D341Med (cell line): ENCODE data around the gene APH1B.

Experiments
- DNase-seq: peaks from one replicate; pipeline ENCODE4 v3.0.0; 2012; ENCODE audit warnings: low spot score

The APH1B gene

DNA sequence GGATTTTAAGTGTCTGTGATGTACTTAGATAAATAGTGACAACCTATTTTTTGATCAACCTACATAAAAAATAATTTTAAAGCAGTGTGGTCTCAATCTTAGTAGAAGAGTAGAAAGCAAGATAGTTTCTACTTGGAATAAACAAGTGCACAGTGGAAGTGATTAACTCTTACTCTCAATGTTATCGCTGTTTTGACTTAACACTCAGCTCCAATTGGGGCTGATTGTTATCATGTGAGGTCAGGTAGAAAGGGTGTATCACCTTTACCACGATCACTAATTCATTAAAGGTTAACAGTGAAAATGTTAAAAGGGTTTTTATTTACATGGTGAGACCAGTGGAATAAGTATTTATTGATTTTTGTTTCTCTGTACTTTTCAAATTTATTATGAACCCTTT, 22.4 kb upstream of the APH1B start:
- DNase-seq = no peak

DNA sequence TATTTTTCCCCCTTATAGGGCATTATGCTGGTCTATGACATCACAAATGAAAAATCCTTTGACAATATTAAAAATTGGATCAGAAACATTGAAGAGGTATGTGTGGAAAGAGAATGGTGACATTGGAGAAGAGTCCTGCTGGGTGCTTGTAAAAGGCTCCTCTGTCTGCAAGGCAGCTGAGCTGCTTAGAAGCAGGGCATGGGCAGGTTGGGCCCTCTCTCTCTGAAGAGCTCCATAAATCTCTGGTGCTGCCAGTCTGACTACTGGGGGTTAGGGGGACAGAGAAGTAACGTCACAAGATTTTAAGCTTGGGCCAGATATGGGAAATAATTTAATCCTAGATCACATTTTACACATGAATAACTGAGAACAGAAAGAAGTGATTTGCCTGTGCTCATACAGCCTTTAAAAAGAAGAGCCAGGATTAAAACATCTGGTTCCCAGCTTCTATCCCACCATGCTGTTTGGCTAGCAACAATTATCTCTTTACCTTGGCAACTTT, 21.9 kb upstream of the APH1B start:
- DNase-seq = no peak

DNA sequence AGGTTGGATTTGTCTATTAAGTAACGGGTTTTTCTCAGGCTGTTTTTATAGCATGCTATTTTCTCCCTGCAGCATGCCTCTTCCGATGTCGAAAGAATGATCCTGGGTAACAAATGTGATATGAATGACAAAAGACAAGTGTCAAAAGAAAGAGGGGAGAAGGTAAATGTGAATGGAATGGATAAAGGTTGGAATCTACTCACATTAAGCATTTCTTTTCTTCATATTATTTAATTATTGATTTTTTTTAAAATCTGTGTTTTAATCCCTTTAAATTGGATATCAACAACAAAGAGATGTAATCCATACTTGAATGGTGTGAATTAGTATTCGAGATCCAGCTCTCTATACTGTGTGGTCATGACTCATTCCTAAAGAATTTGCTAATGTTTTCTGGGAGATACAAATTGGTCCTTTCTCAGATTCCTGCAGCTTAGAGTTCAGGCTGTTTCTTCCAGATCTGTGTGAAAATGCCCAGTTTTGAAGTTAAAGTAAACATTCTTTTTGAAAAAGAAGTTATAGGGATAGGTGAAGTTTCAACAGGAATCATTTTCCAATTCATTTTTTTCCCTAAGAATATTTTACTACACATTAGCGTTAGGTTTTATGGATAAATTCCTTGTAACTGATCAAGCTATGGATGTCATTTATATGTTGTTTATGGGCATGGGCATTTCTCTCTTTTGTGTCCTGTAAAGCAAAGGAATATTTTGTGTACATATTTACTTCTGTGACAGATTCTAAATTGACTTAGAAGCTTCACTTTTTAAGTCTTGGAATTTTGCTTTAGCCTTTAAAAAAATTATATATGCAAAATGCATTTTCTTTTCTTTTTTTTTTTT, 20.8 kb upstream of the APH1B start:
- no peak for DNase-seq

DNA sequence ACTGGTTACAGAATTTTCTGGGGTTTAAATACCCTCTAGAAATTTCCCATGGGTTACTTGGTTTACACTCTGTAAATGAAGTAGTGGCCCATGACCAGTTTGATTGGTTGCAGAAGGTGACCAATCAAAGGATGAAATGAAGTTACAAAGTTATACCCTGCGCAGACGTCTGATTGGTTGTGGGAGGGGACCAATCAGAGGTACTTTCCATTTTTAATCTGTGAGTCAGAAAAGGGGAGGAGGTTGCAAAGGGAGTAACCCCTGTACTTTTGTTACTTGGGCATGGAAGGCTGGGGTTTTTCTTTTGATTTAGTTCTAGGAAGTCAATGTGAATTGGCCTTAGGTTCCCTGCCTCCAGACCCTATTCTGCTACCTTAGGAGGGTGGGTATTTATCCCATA, 18.7 kb upstream of the APH1B start:
- no peak for DNase-seq

DNA sequence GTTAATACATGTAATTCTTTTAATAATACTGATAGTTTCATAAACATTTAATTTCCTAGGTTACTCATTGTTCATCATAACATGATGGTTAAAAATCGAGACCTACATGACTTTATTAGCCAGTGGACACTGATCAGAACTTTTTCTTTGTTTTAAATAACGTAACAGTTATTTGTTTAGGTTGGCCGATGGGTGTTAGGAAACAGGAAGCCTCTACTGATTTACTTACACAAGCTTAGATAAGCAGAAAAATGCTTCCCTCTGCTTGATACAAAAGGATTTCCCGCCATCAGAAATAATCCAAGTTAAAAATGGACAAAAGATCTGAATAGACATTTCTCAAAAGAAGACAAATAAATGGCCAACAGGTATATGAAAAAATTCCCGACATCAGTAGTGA, 16.6 kb upstream of the APH1B start:
- DNase-seq = no peak

DNA sequence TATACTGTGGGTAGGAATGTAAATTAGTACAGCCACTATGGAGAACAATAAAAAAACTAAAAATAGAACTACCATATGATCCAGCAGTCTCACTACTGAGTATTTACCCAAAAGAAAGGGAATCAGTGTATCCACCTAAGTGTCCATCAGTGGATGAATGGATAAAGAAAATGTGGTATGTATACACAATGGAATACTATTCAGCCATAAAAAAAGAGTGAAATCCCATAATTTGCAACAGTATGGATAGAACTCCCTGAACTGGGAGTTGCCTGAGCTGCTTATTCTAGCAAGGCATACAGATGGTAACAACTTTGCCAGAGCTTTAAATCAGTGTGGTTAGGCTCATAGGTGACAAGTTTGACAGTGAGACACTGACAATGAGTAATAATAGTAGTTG, 16.1 kb upstream of the APH1B start:
- DNase-seq = no peak

DNA sequence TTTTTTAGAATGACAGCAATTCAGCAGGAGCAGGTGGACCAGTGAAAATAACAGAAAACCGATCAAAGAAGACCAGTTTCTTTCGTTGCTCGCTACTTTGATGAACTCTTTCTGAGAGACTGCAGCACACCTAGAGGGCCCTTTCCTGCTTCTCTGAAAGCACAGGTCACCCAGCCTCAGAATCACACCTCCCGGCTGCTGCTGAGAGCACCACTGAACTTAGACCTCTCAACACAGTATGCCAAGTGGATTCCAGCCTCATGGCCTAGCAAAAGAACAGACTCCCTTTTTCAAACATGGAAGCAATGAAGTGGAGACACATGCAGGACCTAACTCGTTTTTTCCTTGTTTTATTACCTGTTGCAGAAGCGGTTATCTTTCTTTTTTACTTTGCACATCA, 13.9 kb upstream of the APH1B start:
- no peak for DNase-seq

DNA sequence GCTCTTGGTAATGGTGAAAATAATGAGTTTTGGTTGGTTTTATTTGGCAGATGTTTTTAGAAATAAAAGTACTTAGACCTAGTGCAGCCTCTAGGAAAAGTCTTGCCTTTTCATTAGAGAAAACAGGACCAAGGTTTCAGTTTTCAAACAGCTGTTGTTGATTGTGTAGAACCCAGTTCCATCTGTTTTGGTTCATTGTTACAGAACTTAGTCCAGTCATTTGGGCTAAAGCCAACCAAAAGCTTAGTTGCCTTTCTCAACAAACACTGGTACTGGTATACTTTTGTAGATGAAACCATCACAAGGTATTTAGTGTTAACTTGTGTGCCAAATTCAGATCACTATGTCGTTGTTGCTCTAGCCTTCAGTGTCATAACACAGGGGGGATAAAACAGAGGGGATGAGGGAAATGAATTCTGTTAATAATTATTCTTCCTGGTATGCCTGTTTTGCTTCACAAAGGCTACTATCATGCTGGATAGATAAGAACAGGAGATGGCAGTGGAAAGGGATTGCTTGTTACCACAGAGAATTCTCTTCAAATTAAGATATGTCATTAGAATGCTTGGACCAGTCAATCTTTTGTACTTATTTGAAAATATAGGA, 12.6 kb upstream of the APH1B start:
- no peak for DNase-seq

DNA sequence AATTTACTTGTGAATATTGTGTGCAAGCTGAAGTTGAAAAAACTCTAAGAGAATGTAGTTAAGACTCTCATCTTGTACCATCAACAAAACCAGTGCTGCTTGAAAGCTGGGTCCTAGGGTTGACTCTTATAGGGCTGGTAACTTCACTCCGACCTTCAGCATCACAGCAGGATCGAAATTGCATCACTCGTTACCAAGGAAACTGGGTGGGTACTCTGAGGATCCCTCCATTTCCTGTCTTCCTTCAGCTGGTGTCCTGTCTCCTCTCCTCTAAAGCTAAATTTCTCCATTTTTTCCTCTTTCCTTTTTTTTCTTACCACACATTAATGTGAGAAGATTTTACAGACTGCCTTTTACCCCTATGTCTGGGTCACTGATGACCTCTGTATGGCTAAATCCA, 3.0 kb upstream of the APH1B start:
- DNase-seq = no peak

DNA sequence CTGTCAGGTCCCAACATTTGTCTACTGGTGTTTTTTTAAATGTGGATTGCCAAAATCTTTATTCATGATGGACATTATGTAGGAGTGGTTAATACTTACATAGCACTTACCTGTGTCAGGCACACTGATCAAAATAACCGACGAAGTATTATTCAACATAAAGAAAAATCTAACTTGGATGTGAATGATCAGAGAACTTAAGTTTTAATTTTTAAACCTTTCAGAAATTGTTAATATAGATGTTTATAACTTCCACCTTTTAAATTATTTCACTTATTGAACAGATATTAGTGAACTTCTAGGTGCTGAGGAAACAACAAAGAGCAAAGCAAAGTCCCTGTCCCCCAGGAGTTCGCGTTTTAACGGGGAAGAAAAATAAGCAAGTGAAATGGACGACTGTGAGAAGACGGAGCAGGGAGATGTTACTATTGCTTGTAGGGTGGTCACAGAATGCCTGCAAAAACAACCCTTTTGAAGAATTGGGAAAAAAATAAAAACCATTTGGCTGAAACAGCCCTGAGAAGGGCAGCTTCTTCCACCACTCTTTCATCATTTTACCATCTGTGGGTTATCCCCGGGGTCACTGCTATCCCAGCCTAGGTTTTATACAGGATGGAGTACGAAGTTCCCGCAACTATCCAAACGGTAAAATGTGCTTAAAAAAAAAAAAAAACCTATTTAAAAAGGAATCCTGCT, 915 bp upstream of the APH1B start:
- DNase-seq = no peak

DNA sequence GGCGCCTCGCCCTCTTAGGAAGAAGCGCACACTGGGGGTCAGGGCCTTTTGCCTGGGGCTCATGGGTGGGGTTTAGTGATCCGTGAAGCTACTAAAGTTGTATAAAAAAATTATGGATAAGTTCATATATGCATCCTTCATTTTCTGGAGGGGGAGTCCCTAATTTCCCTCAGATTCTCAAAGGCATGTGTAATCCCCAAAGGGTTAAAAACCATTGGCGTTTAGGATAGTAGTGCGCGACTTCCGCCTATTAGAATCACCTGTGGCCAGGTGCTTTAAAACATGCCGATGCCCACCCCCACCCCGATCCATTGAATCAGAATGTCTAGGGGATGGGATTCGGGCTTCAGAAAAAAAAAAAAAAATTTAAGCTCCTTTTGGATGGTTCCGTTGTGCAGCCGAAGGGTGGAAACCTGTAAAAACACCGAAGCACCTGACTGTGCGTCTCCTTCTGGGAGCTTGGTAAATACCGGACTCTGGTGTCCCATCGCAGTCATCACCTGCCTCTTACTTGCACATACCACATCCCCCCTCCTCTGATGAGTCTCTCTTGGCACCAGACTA, 570 bp downstream of the APH1B start:
- no peak for DNase-seq

DNA sequence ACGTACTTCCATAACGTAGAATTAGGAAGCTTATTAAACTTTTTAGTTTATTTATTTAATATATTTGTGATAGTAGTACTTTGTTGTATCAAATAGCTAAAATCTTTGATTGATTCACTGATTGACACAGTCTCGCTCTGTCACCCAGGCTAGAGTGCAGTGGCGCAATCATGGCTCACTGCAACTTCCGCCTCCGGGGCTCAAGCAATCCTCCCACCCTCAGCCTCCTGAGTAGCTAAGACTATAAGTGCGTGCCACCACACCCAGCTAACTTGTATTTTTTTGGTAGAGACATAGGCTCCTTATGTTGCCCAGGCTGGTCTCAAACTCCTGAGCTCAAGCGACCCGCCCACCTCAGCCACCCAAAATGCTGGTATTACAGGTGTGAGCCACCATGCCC, 5.7 kb downstream of the APH1B start:
- no peak for DNase-seq

DNA sequence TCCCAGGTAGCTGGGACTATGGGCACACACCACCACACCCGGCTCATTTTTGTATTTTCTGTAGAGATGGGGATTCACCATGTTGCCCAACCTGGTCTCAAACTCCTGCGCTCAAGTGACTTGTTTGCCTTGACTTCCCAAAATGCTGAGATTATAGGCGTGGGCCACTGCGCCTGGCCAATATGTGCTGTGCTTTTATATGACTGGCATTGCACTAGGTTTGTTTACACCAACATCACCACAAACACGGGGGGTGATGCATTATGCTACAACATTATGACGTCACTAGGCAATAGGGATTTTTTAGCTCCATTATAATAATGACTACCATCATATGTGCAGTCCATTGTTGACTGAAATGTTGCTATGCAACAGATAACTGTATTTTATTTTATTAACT, 6.9 kb downstream of the APH1B start:
- DNase-seq = no peak

DNA sequence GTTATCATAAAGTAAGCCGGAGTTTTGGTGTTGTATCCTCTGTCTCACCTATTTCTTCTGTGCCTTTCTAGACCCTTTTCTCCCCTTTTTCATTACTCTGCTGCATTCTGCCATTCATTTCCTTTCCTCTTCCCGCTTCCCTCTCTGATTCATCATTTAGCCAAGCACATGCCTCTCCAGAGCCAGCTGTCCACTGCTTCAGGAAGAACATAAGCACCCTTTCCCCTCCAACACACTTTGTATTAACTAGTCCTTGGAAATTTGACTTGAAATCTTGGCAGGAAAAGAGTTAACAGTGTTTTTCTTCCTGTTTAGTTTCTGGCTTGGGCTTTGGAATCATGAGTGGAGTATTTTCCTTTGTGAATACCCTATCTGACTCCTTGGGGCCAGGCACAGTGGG, 9.7 kb downstream of the APH1B start:
- DNase-seq = no peak

DNA sequence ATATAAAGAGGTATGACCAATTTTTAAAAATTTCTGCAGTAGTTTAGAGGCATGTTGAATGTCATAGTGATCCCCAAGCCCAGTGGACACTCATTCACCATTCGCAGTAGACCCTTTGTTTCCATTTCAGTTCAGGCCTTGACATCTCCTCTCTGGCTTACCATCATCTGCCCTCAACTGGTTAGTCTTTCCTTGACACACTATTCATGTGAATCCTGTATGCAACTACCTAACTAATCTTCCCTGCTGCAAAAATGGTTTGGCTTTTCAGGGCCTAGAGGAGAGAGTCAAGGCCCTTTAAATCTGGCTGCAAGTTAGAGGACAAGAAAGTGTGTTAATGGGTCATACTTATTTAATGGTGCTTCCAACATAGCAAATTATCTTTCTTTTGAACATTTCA, 10.9 kb downstream of the APH1B start:
- no peak for DNase-seq

DNA sequence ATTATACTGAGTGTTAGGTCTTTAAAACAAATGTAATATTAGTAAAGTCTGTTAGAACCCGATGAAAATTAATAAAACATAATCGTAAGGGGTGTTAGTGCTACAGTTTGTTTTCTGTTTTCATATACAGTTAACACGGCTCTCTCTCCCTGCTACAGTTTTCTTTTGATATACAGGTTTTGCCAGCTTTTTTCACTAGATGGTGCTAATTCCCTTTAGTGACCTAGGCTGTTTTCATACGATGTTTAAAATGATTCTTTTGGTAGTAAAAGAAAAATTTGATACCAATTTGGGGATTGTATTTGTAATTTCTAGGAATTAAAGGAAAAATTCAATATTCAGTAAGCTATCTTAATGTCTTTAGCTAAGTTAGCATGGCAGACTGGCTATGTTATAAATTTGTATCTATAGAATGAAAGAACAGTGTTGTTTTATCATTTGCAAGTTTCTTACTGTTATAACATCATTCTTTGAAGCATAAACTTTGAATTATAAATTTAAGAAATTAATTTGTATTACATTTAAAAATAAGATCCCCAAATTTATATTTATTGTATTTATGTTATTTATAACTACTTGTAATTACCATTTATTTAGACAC, 11.5 kb downstream of the APH1B start:
- peak; percentile 55 for DNase-seq

DNA sequence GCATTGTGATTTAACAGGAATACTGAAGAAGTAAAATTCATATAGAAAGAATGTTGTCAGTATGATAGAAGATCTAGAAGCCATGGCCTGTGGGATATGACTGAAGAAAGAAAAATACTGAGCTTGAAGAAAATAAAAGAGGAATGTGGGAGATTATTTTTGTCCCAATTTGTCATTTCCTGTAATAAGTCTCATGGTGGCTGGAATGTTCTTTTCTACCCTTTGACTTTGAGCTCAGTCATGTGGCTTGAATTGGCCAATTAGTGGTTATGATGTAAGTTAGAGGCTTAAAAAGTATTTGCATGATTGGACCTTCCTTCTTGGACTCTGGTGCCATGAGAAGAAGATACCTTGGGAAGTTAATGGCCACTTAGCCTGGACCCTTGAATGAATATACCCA, 14.1 kb downstream of the APH1B start:
- no peak for DNase-seq

DNA sequence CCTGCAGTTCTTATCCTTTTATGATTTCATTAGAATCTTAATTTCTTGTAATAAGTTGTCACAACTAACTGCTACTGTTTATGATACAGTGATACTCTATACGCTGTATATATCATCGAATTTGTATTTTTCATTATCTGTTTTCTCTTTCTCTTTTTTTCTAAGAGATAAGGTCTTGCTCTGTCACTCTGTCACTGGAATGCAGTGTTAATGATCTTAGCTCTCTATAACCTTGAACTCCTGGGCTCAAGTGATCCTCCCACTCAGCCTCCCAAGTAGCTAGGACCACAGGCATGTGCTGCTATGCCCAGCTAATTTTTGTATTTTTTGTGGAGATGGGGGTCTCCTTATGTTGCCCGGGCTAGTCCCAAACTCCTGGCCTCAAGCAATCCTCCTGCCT, 14.8 kb downstream of the APH1B start:
- no peak for DNase-seq

DNA sequence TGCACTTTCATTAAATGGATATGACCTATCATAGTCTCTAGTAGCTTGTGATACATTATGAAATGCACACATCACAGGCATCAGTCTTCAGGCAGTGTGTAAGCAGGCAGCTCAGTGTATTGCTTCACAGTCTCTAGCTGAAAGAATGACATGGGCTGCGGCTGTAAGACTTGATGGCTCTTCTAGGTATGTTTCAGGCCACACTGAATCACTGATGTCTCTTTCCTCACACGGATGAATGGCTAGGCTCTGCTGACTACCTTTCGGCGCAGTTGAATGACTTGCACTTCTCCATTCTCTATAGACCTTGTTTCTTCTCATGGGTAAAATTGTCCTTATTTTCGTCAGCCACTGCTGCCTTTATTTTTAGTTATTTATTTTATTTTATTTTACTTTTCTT, 15.4 kb downstream of the APH1B start:
- no peak for DNase-seq

DNA sequence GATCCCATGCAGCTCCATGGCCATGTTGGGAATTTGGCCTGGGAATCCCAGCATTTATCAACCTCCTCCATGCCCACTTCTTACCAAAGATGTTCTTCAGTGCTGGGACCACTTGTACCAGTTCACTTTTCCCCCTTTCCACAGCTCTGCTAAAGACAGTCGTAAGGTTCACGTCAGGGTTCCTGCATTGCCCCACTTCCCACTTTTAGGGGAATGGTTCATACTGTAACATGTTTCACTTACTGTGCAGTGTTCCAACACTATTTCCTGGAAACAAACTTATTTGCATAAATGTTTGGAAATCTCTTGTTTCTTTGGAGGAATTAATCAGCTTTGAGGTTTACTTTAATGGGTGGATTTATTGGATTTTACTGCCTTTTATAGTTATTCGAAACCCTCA, 17.0 kb downstream of the APH1B start:
- DNase-seq = no peak

DNA sequence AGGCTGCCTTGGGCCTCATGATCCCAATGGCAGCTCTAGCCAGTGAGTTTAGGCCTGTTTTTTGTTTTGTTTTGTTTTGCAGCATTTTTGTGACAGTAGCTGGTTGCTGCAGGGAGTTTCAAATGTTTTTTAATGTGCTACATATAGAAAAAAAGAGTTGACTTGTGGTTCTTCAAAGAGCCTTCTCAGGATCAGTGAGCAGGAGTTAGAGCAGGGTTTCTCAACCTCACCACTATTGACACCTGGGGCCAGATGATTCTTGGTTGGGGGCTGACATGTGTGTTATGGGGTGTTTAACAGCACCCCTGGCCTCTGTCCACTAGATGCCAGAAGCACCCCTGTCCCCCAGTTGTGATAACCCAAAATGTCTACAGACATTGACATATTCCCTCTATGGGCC, 17.9 kb downstream of the APH1B start:
- no peak for DNase-seq

DNA sequence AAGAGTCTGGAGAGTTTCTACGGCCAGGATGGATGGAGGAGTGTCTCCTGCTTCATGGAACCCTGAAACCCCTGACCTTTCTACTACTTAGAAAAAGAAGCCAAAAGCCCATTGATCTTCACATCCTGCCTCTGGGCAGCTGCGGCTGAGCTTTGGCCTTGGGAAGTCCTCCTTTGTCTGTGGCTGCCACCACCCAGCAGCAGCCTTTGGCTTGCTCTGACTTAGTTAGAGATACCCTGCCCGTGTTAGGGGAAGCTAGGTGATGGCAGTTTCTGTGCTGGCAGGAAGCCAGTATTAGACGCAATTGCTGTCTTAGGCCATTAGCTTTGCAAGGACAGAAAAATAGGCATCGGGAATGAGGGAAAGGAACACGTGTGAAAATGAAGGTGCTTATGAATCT, 18.8 kb downstream of the APH1B start:
- no peak for DNase-seq
